PFSK-1 (cell line): ENCODE results near the gene BCAT1.

Source experiments
- FOXP2 ChIP-seq: optimal IDR thresholded peaks from 2 replicates; pipeline ENCODE3; 2011; ENCODE audit warnings: borderline replicate concordance, control low read depth, inconsistent platforms; ENCODE audit not compliant: insufficient read depth; ENCODE audit errors: extremely low read length, extremely low read depth
- POLR2AphosphoS5 ChIP-seq: IDR thresholded peaks from 2 replicates; pipeline ENCODE4 v1.6.1; 2012; ENCODE audit warnings: low read depth, mild to moderate bottlenecking, control low read depth, low read length, moderate library complexity
- REST ChIP-seq, 2 experiments: IDR thresholded peaks; 2 replicates each; pipeline versions ENCODE4 v1.6.1 to v1.8.0; 2011 to 2012; ENCODE audit warnings: low read depth in 2 of 2, low read length in 2 of 2, control low read depth in 1 of 2, inconsistent platforms in 1 of 2, mild to moderate bottlenecking in 1 of 2, moderate library complexity in 1 of 2; ENCODE audit not compliant: insufficient read depth in 1 of 2
- SIN3A ChIP-seq: IDR thresholded peaks from 2 replicates; pipeline ENCODE4 v1.6.1; 2012; ENCODE audit warnings: mild to moderate bottlenecking, low read length, moderate library complexity, borderline replicate concordance; ENCODE audit not compliant: insufficient read depth
- TAF1 ChIP-seq: IDR thresholded peaks from 2 replicates; pipeline ENCODE4 v1.6.1; 2012; ENCODE audit warnings: low read length, control low read depth, borderline replicate concordance; ENCODE audit not compliant: insufficient read depth

Gene BCAT1

GRCh38 chr12:24955389-24955788 lies 6.5 kb upstream of the BCAT1 start:
- no peak for TF ChIP-seq REST (IDR thresholded peaks at IDR 0.05; ENCODE audit: insufficient read depth in 1 of 2, low read depth in 2 of 2, low read length in 2 of 2)
- TF ChIP-seq TAF1, result no peak
- no peak for TF ChIP-seq FOXP2
- no peak for TF ChIP-seq POLR2AphosphoS5
- no peak for TF ChIP-seq SIN3A

DNA sequence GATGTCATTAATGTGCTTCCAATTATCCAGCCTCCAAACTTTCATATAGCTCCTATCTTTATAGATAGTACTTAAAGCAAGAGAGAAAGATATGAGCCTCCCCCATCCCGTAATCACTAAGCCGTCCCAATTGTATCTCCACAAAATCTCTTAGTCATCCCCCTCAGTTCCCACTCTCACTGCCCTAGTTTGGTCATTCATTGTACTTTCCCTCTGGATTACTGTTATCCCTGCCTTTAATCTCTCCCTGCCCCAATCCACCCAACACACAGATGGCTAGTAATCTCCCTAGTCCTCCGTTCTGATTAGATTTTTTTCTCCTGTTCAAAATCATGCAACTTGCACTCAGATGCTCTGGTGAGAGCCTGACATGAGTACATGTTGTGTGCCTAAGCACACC lies 5.4 kb upstream of the BCAT1 start:
- no peak for TF ChIP-seq SIN3A
- TF ChIP-seq POLR2AphosphoS5, result no peak
- no peak for TF ChIP-seq FOXP2
- no peak for TF ChIP-seq REST (IDR thresholded peaks at IDR 0.05; ENCODE audit: insufficient read depth in 1 of 2, low read depth in 2 of 2, low read length in 2 of 2)
- no peak for TF ChIP-seq TAF1

DNA sequence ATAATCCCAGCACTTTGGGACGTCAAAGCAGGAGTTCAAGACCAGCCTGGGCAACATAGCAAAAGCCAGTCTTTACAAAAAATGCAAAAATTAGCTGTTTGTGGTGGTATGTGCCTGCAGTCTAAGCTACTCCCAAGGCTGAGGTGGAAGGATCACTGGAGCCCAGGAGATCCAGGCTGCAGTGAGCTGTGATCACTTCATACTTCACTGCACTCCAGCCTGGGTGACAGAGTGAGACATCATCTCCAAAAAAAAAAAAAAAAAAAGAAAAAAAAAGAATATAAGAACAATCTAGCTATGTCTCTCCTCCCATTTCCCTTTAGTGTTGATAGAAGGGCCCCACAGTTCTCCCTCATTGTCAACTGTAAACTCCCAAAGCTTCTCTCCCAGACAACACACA lies 3.5 kb upstream of the BCAT1 start:
- TF ChIP-seq FOXP2, result no peak
- no peak for TF ChIP-seq REST (IDR thresholded peaks at IDR 0.05; ENCODE audit: insufficient read depth in 1 of 2, low read depth in 2 of 2, low read length in 2 of 2)
- TF ChIP-seq TAF1, result no peak
- TF ChIP-seq POLR2AphosphoS5, result no peak

DNA sequence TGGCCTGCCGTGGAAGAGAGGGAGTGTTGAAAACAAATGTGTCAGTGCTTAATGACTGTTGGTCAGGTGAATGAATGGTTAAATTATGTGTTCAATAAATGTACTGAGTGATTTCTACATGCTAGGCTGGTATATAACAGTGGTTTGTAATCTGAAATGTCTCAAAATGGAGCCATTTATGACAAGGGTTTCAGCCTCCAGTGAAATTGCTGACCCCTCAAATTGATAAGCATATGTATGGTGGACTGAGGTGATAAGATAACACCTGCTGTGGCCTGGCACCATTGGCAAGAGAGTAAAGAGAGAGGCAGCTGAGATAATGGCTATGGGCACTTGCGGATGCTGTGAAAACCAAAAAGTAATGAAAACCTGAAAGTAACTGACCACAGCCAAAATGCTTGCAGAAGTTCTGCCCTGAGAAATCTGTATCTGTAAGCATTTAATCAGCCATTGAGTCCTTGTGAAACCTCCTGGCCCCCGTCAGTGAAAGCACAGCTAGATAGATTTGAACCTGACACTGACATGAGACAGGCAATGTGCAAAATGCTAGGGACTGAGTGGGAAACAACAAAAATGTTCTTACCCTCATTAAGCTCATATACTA lies 1.4 kb upstream of the BCAT1 start:
- TF ChIP-seq SIN3A (no peak), TAF1 (no peak)

DNA sequence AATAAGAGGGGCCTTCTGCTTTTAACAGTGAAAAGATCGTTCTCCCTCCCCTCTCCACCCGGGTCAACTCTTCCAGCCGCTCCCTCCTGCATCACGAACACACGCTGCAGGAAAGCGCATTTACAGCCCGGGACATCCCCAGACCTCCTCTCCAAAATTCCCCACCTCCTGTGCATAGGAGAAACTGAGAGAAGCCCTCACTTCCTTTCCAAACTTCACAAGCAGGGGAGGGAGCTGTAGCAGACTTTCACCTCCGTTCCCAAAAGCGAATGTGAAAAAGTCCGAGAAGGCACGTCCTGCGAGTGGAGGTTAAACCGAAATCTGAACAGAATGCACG lies 513 bp downstream of the BCAT1 start:
- TF ChIP-seq REST (IDR thresholded peaks at IDR 0.05; ENCODE audit: insufficient read depth in 1 of 2, low read depth in 2 of 2, low read length in 2 of 2), result no peak
- no peak for TF ChIP-seq SIN3A
- TF ChIP-seq POLR2AphosphoS5, result peak; percentile 37
- TF ChIP-seq FOXP2, result no peak
- no peak for TF ChIP-seq TAF1
